Fibroblast of lung (primary cell): ENCODE measurements around the gene POU2F1. TPM values are rescaled to one million over a fixed set of nuclear protein-coding genes. Genes with fewer than 3 reads are reported as not detected.

Source experiments
- DNase-seq, 2 donors: peaks; one replicate each; pipeline versions ENCODE4 v3.0.0 to v3.0.0-alpha.2; 2010; ENCODE audit warnings: low read depth in 2 of 2
- H2AFZ ChIP-seq: 2 replicates; pipeline ENCODE4 v1.5.1; 2012; ENCODE audit warnings: low read length, control low read depth, inconsistent platforms
- H3K27ac ChIP-seq: 2 replicates; pipeline ENCODE4 v1.5.1; 2011; ENCODE audit warnings: low read length, control low read depth; ENCODE audit not compliant: insufficient read depth
- H3K27me3 ChIP-seq: 2 replicates; pipeline ENCODE4 v1.5.1; 2011; ENCODE audit warnings: mild to moderate bottlenecking, low read length; ENCODE audit not compliant: control insufficient read depth, insufficient read depth
- H3K36me3 ChIP-seq: 2 replicates; pipeline ENCODE4 v1.5.1; 2011; ENCODE audit warnings: low read length; ENCODE audit not compliant: control insufficient read depth, insufficient read depth
- H3K4me1 ChIP-seq: 2 replicates; pipeline ENCODE4 v1.5.1; 2011; ENCODE audit warnings: low read length; ENCODE audit not compliant: control insufficient read depth, insufficient read depth; ENCODE audit errors: extremely low read depth
- H3K4me2 ChIP-seq: 2 replicates; pipeline ENCODE4 v1.5.1; 2011; ENCODE audit warnings: low read length, control low read depth; ENCODE audit not compliant: insufficient read depth; ENCODE audit errors: extremely low read depth
- H3K4me3 ChIP-seq, 4 experiments: fragments of 200-600 bp in 1 of 4; sonication (generic) in 1 of 4; replicated peaks in 1 of 4; 2 replicates each; pipeline ENCODE4 v1.5.1; 2011 to 2016; ENCODE audit warnings: low read length in 4 of 4, low read depth in 3 of 4, mild to moderate bottlenecking in 3 of 4, control low read depth in 2 of 4, inconsistent platforms in 1 of 4, mixed read lengths in 1 of 4; ENCODE audit not compliant: insufficient read depth in 1 of 4; ENCODE audit errors: control extremely low read depth in 1 of 4
- H3K79me2 ChIP-seq: 2 replicates; pipeline ENCODE4 v1.5.1; 2012; ENCODE audit warnings: mild to moderate bottlenecking, low read length, inconsistent platforms; ENCODE audit not compliant: control insufficient read depth, insufficient read depth
- H3K9ac ChIP-seq: 2 replicates; pipeline ENCODE4 v1.5.1; 2011; ENCODE audit warnings: mild to moderate bottlenecking, low read length, control low read depth; ENCODE audit not compliant: insufficient read depth
- H3K9me3 ChIP-seq: 2 replicates; pipeline ENCODE4 v1.5.1; 2012; ENCODE audit warnings: low read depth, low read length; ENCODE audit not compliant: control insufficient read depth, insufficient read depth
- H4K20me1 ChIP-seq: 2 replicates; pipeline ENCODE4 v1.5.1; 2011; ENCODE audit warnings: low read length; ENCODE audit not compliant: control insufficient read depth, insufficient read depth; ENCODE audit errors: extremely low read depth
- EZH2 ChIP-seq: IDR thresholded peaks from 2 replicates; pipeline ENCODE4 v1.5.1; 2012; ENCODE audit warnings: low read length, control low read depth, mild to moderate bottlenecking; ENCODE audit errors: missing control alignments
- polyA plus RNA-seq, 2 donors: library from polyadenylated mRNA; depleted of rRNA in 1 of 2; stranded (reverse) in 1 of 2; unstranded in 1 of 2; fragments of >200 nt; gene quantifications; 2 replicates each; pipeline ENCODE4 v1.2.1, GENCODE V29; 2011 to 2012; ENCODE audit warnings: missing spikeins in 1 of 2
- total RNA-seq: library from RNA; depleted of rRNA; stranded (reverse); fragments of >200 nt; gene quantifications from 2 replicates; pipeline ENCODE4 v1.2.1, GENCODE V29; 2014
- TF ChIP-seq, protein P1 (sequence below), 2 donors: IDR thresholded peaks in 1 of 2; conservative IDR thresholded peaks in 1 of 2; 1 replicate in 1 of 2; 2 replicates in 1 of 2; pipeline ENCODE4 v1.5.1; 2011 to 2012; ENCODE audit warnings: low read length in 2 of 2, control low read depth in 1 of 2, inconsistent platforms in 1 of 2, low read depth in 1 of 2, mild to moderate bottlenecking in 1 of 2

POU2F1 gene
- total and polyA plus RNA-seq, 2 donors (not counting 1 experiment from before 2014, with no cell fraction given) = 3.5 to 4.3 TPM

DNA sequence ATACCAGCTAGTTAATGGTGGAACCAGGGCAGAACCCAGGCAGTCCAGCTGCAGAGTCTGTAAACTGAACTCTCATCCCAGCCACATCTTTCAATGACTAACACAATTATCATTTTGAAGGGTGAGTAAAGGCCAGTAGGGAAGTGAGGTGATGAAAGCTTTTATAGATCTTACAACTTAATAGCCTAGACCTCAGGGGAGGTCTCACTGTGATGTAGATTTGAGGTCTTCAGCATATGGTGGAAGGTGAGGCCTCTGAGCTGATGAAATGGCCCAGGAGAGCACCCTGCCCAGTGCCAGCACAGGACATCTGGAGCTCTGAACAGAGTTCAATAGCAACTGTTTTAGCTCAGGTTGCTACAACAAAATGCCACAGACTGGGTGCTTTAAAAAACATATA is 44.8 kb upstream of the POU2F1 start:
- Histone ChIP-seq H3K79me2 (no peaks in the 10 kb centered on the region), H4K20me1 (no peaks in the 10 kb centered on the region), H3K27ac (no peak overlapping the region), H3K36me3 (no peaks in the 10 kb centered on the region), H3K27me3 (no peaks in the 10 kb centered on the region), H2AFZ (no peak overlapping the region), H3K4me2 (no peak overlapping the region), H3K9ac (no peak overlapping the region), H3K9me3 (no peaks in the 10 kb centered on the region), H3K4me1 (no peaks in the 10 kb centered on the region), H3K4me3 (no peak overlapping the region)
- TF ChIP-seq EZH2 = no peak
- TF ChIP-seq, protein P1, sequence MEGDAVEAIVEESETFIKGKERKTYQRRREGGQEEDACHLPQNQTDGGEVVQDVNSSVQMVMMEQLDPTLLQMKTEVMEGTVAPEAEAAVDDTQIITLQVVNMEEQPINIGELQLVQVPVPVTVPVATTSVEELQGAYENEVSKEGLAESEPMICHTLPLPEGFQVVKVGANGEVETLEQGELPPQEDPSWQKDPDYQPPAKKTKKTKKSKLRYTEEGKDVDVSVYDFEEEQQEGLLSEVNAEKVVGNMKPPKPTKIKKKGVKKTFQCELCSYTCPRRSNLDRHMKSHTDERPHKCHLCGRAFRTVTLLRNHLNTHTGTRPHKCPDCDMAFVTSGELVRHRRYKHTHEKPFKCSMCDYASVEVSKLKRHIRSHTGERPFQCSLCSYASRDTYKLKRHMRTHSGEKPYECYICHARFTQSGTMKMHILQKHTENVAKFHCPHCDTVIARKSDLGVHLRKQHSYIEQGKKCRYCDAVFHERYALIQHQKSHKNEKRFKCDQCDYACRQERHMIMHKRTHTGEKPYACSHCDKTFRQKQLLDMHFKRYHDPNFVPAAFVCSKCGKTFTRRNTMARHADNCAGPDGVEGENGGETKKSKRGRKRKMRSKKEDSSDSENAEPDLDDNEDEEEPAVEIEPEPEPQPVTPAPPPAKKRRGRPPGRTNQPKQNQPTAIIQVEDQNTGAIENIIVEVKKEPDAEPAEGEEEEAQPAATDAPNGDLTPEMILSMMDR (conservative IDR thresholded peaks at IDR 0.05 in 1 of 2, IDR thresholded peaks at IDR 0.05 in 1 of 2; ENCODE audit: low read depth in 1 of 2, low read length in 2 of 2) = no peak
- peak in 1 of 2 donors; percentile 41 for DNase-seq

GRCh38 chr1:167178831-167179230 is 41.9 kb upstream of the POU2F1 start:
- no peak overlapping the region for H2AFZ ChIP-seq
- no peak overlapping the region for H3K27ac ChIP-seq
- H3K9me3 ChIP-seq = no peaks in the 10 kb centered on the region
- no peaks in the 10 kb centered on the region for H3K36me3 ChIP-seq
- TF ChIP-seq, protein P1 (conservative IDR thresholded peaks at IDR 0.05 in 1 of 2, IDR thresholded peaks at IDR 0.05 in 1 of 2; ENCODE audit: low read depth in 1 of 2, low read length in 2 of 2) = no peak
- no peak for TF ChIP-seq EZH2
- H3K9ac ChIP-seq = no peak overlapping the region
- no peaks in the 10 kb centered on the region for H4K20me1 ChIP-seq
- H3K4me3 ChIP-seq = no peak overlapping the region
- H3K79me2 ChIP-seq = no peaks in the 10 kb centered on the region
- H3K27me3 ChIP-seq = no peaks in the 10 kb centered on the region
- no peaks in the 10 kb centered on the region for H3K4me1 ChIP-seq
- H3K4me2 ChIP-seq = no peak overlapping the region
- DNase-seq = no peak

- Histone ChIP-seq H3K36me3 (no peaks in the 10 kb centered on the region), H3K27ac (no peak overlapping the region), H2AFZ (no peak overlapping the region), H3K9me3 (no peaks in the 10 kb centered on the region), H3K4me1 (no peaks in the 10 kb centered on the region), H3K4me3 (no peak overlapping the region), H3K27me3 (no peaks in the 10 kb centered on the region), H4K20me1 (no peaks in the 10 kb centered on the region), H3K4me2 (no peak overlapping the region), H3K79me2 (no peaks in the 10 kb centered on the region), H3K9ac (no peak overlapping the region)
- DNase-seq = no peak
- TF ChIP-seq, protein P1 (conservative IDR thresholded peaks at IDR 0.05 in 1 of 2, IDR thresholded peaks at IDR 0.05 in 1 of 2; ENCODE audit: low read depth in 1 of 2, low read length in 2 of 2) = no peak
- TF ChIP-seq EZH2 = no peak
Observed at GRCh38 chr1:167182571-167183320, 37.9 kb upstream of the POU2F1 start.
